Measurements from ENCODE around the gene MRPL22.

- TF ChIP-seq CTCF (conservative IDR thresholded peaks at IDR 0.05) (0 out of 2 replicates have a peak, but pooled peaks have one; percentile 7), ZFX (IDR thresholded peaks at IDR 0.05) (no peak)
Observed at GRCh38 chr5:154995679-154996078, 54.8 kb downstream of the MRPL22 start.

All from C4-2B (cell line).